OCI-LY7 (cell line): ENCODE data around the gene LTA4H.

ENCODE experiments used
- EZH2phosphoT487 ChIP-seq: fragments of 200-600 bp; sonication (generic); IDR thresholded peaks from 2 replicates; pipeline ENCODE4 v1.6.1; 2018; ENCODE audit warnings: low read depth, borderline replicate concordance, mild to moderate bottlenecking, mixed run types, antibody characterized with exemption, low read length, moderate library complexity, mixed read lengths
- TF ChIP-seq, protein P1 (sequence below): fragments of 200-600 bp; sonication (generic); conservative IDR thresholded peaks from 2 replicates; pipeline ENCODE4 v1.5.1; 2014; ENCODE audit warnings: mild to moderate bottlenecking, antibody characterized with exemption, low read length, moderate library complexity, mixed read lengths

DNA sequence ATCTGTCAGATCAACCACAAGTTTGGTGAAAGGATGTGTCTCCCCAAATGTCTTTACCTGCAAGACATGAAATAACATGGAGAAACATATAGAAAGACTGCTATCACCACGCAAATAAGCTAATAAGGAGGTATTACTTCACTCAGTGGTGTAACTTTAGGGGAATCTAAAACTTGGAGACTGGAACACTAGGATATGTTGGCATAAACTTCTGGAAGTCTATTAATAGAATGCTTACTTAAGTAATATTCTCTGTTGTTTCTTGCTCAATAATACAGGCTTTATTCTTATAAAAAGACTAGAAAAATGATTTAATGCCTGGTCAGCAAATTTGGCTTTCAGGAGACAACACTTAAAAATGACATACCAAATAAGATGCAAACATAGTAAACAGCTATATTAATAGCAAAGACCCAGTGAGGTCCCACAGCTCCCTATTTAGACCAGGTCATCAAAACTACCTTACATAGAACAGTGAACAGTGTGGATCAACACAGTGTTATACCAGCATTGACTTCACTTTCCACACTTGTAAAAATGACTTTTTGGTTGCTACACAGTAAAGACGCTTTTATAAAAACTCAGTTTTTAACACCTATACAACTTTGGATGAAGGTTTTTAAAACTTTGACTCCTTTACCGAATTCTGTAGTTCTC is 20.3 kb downstream of the LTA4H start:
- TF ChIP-seq, protein P1, sequence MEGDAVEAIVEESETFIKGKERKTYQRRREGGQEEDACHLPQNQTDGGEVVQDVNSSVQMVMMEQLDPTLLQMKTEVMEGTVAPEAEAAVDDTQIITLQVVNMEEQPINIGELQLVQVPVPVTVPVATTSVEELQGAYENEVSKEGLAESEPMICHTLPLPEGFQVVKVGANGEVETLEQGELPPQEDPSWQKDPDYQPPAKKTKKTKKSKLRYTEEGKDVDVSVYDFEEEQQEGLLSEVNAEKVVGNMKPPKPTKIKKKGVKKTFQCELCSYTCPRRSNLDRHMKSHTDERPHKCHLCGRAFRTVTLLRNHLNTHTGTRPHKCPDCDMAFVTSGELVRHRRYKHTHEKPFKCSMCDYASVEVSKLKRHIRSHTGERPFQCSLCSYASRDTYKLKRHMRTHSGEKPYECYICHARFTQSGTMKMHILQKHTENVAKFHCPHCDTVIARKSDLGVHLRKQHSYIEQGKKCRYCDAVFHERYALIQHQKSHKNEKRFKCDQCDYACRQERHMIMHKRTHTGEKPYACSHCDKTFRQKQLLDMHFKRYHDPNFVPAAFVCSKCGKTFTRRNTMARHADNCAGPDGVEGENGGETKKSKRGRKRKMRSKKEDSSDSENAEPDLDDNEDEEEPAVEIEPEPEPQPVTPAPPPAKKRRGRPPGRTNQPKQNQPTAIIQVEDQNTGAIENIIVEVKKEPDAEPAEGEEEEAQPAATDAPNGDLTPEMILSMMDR: no peak
- no peak for TF ChIP-seq EZH2phosphoT487
